Measurements from ENCODE around the gene MYO1H.
A peak's percentile ranks its signal among the peaks of the same experiment; 100 is the strongest.
"Not testable (repeated sequence)": the region's sequence is repeated elsewhere in the genome, so short reads cannot be mapped to it uniquely, and the experiment has no call there.

The MYO1H gene

DNA sequence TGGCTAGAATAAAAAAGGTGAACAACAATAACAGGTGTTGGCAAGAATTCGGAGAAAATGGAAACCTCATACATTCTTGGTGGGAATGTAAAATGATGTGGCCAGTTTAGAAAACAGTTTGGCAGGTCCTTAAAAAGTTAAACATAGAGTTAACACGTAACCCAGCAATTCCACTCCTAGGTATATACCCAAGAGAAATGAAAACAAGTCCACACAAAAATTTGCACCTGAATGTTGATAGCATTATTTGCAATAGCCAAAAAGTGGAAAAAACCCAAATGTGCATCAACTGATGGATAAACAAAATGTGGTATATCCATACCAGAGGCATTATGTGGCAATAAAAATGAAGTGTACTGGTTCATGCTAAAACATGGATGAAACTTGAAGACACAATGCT, 2.3 kb upstream of the MYO1H start:
- DNase-seq: no peak

DNA sequence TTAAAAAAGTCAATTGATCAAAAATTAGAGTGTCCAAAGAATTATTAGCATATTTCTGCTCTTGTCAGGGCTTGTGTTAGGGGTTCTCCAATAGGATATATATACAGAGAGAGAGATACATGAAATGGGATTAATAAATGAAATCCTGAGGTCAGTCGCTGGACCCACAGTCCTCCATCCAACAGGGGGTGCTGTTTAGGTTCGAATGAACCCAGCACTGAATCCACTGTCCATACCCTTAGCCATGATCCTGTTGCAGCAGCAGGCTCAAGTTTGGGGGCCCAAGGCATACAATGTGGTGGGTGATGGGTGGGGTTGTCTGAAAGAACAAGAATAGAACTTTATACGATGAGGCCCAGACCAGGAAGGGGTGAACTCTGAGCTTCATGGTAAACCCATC, 780 bp upstream of the MYO1H start:
- no peak for DNase-seq

DNA sequence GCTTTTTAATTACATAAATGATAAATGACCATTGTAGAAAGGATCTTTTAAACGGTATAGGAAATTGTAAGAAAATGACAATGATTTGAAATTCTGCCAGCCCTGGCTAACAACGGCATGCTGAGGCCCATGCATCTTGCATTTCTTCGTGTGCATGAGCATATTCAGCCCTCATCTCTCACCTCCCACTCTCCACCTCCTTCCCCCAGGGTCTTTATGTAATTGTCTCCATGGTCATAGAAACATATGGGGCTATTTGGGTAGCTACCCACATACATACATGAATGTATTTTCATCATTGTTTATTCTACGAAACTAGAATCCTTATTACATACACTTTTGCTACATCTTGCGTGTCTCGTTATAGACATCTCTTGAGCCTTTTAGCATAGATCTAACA, 4.5 kb downstream of the MYO1H start:
- DNase-seq: no peak

DNA sequence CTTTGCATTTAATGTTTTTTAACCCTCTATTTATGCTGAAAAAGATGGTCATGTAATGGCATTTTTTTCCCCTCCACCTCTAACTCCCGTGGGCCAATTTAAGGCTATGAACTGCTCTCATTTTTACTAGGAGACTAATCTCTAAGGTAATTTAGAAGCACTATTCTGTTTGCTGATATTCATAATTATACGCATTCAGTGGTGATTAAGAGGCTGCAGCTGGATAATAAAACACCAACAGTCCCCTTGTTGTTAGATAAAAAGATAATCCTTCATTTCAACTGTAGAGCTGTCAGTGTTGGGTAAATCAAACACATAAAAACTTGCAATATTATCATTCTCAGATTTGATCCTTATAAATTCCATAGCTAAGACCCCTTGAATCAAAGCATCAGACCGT, 8.9 kb downstream of the MYO1H start:
- DNase-seq: no peak

DNA sequence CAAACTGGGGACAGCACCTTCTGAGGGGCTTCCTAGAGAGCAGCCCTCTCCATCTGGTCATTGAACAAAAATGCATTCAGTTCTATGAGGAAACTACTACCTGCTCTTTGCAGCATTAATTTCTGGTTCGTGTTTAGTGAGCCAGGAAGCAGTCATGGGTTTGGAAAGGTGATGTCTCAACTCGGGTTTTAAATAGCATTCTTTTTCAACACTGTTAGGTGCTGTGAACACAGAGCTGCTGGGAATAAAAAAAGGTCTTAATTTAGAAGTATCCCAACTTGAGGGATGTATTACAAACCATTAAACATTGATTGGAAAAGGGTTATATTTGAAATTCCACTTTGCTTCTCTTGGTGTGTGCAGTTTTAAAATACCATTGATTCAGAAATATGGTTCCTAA, 9.3 kb downstream of the MYO1H start:
- no peak for DNase-seq

DNA sequence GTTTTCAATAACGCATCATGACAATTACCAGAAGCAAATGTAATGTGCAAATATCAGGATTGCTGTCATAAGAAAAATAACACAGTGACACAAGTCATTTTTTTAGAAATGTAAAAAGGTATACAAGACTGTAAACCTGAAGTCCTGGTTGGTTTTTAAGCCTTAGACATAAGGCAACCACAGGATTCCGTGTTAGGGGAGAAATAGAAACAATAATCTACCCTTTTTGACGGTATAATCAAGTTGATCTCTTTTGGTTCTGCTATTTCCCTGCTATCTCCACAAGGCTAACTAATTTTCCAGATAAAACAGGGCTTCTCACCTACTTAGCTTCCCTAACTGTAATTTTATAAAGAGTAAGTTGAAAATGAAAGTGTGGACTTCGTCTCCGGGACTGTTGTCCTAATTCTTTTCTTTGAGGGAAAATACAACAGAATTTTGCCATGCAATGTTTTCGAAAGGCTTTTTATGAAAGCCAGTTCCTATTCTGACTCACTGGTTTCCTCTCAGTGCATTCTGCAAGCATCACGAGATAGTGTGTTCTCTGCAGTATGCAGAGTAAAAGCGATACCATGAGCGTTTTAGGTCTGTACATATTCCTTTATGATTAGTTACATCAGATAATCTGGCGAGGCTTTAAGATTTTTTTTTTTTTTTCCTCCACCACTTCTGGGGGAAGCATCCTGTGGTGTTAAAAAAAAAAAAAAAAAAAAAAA, 10.6 kb downstream of the MYO1H start:
- no peak for DNase-seq

DNA sequence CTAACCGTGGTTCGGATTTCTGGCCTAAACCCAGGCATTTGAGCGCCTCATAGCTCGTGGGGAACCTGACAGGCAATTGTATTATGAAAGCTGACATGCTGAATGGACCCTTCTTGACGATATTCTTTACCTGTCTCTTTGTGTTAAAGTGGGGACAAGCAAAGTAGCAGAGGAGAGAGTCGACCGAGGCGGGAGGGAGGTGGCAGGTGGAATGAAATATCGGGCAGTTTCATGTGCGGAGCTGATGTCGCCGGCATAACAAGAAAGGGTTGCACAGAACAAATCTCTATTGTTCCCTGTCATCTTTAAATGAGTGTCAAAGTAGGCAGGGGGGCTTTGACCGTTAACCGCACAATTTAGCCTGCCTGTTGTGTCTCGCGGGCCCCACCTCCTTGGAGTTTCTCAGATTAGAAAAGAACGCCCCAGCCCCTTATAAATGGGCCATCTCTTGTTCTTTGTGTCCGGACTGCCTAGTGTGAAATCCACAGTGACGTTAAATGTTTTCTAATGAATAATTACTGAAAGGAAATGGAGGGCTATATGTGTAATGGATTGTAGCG, 11.5 kb downstream of the MYO1H start:
- DNase-seq: no peak

DNA sequence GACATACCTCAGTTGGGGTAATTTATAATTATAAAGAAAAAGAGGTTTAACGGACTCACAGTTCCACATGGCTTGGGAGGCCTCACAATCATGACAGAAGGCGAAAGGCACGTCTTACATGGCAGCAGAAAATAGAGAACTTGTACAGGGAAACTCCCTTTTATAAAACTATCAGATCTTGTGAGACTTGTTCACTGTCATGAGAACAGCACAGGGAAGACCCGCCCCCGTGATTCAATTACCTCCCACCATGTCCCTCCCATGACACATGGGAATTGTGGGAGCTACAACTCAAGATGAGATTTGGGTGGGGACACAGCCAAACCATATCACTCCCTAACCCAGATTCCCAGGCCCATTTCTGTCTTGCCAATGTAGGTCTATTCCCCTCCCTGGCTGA, 22.1 kb downstream of the MYO1H start:
- no peak for DNase-seq

DNA sequence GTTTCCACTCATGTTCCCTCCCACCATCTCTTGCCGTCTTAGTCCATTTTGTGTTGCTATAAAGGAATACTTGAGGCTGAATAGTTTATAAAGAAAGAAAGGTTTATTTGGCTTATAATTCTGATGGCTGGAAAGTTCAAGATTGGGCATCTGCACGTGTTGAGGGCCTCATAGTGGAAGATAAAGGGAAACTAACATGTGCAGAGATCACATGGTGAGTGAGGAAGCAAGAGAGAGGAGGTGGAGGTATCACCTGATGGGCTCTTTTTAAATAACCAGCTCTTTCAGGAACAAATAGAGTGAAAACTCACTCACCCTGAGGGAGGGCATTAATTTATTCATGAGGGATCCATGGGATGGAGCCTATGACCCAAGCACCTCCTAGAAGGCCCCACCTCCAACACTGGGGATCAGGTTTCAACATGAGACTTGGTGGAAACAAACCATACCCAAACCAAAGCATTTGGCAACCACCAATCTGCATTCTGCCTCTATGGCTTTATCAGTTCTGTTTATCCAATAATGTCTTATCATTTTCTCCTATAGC, 29.5 kb downstream of the MYO1H start:
- DNase-seq: no peak

DNA sequence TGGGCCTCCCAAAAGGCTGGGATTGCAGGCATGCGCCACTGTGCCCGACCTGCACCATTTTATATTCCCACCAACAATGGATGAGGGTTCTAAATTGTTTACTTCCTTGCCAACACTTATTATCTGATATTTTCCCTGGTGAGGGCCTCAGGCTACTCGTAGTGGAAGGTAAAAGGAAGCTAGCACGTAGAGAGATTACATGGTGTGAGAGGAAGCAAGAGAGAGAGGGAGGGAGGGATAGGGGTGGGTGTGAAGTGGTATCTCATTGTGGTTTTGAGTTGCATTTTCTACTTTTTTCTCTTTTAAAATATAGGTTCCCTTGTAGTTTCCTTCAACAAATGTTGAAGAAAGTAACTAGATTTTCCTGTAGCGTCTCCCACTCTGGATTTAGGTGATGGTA, 30.9 kb downstream of the MYO1H start:
- no peak for DNase-seq

DNA sequence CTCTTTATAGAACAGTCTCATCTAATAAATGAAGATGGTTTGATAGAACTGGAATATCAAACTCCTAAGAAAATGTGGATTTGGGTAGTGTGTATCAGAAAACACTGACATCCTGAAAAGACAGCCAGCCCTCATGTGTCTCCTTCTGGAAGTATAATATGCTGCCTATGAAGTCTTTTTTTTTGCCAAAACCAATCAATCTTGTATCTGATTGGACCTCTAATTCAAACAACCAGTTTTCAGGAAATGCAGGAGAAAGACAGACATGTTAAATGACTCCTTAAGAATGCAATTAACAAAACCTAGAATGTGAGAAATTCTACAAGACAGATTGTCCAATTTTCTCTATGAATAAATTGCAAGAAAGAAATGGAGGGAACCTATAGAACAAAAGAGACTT, 34.3 kb downstream of the MYO1H start:
- no peak for DNase-seq

DNA sequence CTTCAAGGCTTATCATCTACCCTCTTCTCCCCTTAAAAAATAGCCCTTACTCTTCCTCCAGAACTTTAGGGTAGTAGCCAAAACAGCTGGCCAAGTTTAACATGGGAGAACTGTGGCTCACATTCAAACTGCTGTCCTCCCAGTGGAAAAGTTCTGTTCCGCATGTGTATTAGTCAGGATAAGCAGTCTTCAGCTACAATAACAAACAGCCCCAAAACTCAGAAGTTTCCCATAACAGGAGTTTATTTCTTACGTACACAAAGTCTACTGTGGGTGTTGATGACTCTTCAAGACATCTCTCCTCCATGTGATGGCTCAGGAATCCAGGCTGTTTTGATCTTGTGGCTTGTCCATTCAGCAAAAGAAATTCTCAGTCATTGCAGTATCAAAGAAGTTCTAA, 35.5 kb downstream of the MYO1H start:
- DNase-seq: no peak

DNA sequence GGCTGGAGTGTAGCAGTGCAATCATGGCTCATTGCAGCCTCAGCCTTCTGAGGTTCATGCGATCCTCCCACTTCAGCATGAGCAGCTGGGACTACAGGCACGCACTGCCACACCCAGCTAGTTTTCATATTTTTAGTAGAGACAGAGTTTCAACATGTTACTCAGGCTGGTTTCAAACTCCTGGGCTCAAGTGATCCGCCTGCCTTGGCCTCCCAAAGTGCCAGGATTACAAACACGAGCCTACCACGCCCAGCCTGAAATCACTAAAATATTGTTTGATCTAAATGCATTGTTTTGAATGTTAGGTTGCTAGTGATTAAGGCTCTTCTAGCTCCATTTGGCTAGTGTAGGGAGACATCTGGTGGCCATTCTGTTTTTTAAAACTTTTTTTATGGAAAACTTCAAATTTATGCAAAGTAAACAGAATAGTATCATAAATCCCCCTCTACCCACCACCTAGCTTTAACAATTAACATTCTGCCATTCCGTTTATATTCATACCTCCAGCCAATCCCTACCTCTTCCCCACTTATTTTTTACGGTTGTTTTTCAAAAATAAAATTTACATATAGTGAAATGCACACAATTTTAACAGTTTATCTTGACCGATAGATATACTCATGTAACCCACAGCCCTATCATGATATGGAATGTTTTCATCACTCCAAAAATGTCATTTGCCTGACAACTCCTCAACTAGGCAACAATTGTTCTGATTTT, 37.8 kb downstream of the MYO1H start:
- no peak for DNase-seq

DNA sequence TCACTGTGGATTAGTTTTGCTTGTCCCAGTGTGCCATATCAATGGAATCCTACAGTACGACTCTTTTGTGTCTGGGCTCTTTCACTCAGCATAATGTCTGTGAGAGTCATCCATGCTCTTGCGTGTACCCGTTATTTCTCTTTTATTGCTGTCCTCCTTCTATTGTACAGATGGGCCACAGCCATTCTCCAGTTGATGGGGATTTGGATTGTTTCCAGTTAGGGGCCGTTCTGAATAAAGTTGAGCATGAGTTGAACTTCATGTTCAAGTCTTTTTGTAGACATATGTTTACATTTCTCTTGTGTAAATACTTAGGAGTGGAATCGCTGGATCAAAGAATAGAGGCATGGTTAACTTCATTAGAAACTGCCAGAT, 38.3 kb downstream of the MYO1H start:
- DNase-seq: no peak

DNA sequence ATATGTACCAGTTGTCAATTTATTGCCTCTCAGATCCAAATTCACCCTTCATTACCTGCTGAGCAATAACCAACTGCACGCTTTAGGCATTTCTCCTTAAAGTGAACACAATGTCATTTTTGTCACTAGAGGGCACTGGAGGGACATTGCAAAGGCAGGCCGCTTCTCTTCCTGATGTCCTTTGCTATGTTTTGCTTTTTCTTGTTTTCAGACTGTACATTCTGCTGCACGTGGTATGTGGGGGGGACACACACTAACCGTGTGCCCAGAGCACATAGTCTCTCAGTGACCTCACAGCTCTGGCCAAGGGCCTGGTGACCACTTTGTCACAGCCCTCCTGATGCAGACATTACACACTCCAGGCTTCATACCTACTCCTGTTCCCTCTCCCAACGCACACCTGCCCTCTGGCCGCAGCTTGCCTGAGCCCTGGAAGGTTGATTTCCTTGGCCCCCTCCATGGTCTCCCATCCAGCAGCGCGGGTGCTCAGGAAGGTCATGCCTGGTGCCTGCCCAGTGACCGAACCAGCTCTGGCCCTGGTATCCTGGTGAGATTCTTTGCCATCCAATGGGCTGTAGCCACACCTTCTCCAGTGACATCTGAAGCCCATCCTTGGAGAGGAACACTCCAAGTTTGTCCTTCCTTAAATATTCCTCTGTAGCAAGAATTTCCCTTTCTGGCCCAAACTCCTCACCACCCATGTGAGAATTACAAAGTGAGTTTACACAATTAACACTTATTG, 39.9 kb downstream of the MYO1H start:
- DNase-seq: no peak

DNA sequence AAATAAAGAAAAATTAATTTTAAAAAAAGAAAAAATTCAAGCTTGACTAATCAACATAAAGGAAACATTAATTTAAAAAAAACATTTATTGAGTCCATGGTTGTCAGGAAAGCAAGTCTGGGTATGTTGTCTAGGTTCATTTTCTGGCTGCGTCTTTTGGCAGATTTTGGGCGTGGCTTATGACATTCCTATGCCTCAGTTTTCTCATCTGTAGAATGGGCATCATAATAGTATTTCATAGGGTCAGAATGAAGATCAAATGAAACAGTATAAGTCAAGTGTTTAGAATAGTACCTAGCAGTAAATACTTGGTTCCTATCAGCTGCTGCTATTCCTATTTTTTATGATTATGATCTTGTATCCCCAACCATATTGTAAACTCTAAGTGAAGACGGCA, 40.5 kb downstream of the MYO1H start:
- DNase-seq: no peak

DNA sequence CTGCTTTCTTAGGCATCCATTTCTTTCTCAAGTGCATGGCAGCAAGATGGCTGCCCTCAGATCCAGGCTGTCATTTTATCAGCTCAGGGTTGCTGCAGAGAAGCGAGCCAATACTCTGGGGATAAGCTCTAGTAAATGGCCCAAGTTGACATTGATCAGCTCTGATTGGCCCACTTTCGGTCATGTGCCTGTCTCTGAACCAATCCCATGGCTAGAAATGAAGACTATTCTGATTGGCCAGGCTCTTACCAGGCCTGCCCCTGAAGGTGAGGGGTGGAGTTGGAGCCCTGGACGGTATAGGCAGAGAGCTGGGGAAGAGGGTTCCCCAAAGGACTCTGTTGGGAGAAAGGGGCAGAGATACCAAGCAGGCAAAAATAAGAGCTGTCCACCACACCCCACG, 41.4 kb downstream of the MYO1H start:
- no peak for DNase-seq

DNA sequence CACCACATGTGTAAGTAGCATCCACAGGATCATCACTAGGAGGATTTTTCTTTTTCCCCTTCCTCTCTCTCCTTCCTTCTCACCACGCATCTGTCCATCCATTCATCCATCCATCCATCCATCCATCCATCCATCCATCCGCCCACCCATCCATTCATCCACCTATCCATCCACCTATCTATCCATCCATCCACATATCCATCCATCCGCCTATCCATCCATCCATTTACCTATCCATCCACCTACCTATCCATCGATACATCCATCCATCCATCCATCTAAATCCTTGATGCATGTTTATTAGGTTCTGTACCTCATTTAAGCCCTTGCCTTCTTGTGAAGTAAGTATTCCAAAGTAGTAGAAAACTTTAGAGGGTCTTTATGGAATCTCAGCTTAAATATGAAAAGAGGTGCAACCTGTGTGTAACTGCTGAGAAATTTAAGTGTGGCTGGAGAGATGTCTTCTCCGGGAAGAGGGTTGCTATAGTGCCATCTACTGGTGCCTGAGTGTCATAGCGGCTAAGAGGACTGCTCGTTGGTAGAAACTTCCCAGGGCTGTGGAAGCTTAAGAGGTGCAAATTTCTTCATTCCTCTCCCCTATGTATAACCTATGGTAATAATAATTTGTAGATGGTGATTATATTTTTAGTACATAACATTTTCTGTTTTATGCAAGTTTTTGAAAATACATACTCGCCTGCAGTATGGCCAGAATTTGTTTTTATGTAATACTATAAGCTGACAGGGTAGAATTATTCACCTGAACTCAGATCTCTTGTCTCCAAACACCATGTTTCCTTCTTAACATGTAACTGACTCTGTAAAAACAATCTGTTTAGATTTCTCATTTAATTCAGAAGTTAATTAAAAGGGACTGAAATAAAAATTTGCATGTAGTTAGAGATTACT, 46.0 kb downstream of the MYO1H start:
- DNase-seq: peak; percentile 77

DNA sequence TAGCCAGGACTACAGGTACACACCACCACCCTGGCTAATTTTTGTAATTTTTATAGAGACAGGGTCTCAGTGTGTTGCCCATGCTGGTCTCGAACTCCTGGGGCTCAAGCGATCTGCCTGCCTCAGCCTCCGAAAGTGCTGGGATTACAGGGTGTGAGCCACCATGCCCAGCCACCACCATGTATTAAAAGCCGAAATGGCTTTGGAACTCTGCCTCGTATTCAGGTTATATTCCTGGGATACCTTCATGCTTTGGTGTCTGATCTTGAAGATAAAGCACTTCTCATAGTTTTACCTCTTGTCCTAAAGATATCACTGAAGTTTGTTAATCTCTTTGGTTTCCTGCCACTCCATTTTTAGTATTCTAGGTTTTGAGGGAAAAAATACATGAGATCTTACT, 47.2 kb downstream of the MYO1H start:
- no peak for DNase-seq

DNA sequence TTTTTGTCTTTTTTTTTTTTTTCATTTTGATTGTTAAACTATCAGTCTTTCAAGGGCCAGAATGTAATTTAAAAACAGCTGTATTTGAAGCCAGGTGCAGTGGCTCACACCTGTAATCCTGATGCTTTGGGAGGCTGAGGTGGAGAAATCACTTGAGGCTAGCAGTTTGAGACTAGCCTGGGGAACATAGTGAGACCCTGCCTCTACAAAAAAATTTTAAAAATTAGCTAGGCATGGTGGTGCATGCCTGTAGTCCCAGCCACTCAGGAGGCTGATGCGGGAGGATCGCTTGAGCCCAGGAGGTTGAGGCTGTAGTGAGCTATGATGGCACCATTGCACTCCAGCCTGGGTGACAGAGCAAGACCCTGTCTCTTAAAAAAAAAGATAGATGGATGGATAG, 57.1 kb downstream of the MYO1H start:
- DNase-seq: not testable (repeated sequence)

DNA sequence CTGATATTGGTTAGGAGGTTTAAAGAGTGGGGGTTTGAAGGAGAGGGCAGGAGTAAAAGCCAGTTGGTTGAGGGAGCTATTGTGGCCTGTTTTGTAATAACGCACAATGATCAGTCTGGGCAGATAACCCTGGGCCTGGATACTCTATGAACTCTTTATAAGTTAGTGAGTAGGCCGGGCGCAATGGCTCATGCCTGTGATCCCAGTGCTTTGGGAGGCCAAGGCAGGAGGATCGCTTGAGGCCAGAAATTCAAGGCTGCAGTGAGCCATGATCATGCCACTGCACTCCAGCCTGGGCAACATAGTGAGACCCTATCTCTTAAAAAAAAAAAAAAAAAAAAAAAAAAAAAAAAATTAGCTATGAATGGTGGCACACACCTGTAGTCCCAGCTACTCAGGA, 58.4 kb downstream of the MYO1H start:
- DNase-seq: not testable (repeated sequence)

DNA sequence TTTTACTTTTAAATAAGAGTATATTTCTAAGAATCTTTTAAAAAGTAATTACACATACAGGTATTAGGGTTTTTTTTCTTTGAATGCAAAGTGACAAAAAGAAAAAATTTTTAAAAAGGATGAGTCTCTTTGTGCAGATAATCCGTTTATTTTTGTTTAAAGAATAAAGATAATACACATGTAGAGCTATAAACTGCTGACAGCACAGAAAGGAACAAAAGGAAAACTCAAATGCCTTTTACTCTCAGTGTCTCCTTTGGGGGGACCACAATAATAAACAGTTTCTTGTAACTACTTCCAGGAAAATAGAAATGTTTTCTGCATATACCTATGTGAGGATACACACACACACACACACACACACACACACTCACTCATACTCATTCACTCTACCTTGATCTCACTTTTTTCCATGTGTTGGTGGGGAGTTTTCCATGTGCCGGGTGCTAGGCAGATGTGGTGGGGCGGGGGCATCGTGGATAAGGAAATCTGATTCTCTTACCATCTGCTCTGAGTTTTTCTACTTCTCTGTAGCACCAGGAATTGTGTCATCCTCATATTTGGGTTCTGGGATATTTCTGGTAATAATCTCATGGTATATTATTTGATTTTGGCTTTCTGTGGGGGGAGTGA, 71.3 kb downstream of the MYO1H start:
- DNase-seq: no peak

Measured in islet precursor cell (in vitro differentiated cells).